Neural progenitor cell (in vitro differentiated cells): ENCODE results near the gene MYO15A. TPM values are rescaled to one million over a fixed set of nuclear protein-coding genes. Genes with fewer than 3 reads are reported as not detected.

ENCODE experiments used
- DNase-seq: peaks from one replicate; pipeline ENCODE4 v3.0.0-alpha.2; 2016; ENCODE audit warnings: low spot score
- H2AFZ ChIP-seq: fragments of 200-600 bp; sonication (generic); replicated peaks from 2 replicates; pipeline ENCODE4 v1.6.1; 2016; ENCODE audit warnings: antibody characterized with exemption
- H3F3A ChIP-seq: fragments of 200-600 bp; sonication (generic); 2 replicates; pipeline ENCODE4 v1.6.1; 2016; ENCODE audit warnings: antibody characterized with exemption, low read depth
- H3K27ac ChIP-seq: fragments of 200-600 bp; sonication (generic); 2 replicates; pipeline ENCODE4 v1.5.1; 2016; ENCODE audit warnings: mild to moderate bottlenecking
- H3K27me3 ChIP-seq: fragments of 200-600 bp; sonication (generic); 2 replicates; pipeline ENCODE4 v1.6.1; 2016; ENCODE audit warnings: mild to moderate bottlenecking, moderate library complexity
- H3K36me3 ChIP-seq: fragments of 200-600 bp; sonication (generic); 2 replicates; pipeline ENCODE4 v1.5.1; 2016
- H3K4me1 ChIP-seq: fragments of 200-600 bp; sonication (generic); 2 replicates; pipeline ENCODE4 v1.6.1; 2016; ENCODE audit warnings: mixed run types
- H3K4me2 ChIP-seq: fragments of 200-600 bp; sonication (generic); 2 replicates; pipeline ENCODE4 v1.6.1; 2016
- H3K4me3 ChIP-seq: fragments of 200-600 bp; sonication (generic); 2 replicates; pipeline ENCODE4 v1.5.1; 2016
- H3K79me2 ChIP-seq: fragments of 200-600 bp; sonication (generic); 2 replicates; pipeline ENCODE4 v1.6.1; 2016; ENCODE audit warnings: low read depth
- H3K9ac ChIP-seq: fragments of 200-600 bp; sonication (generic); 2 replicates; pipeline ENCODE4 v1.6.1; 2016
- H3K9me3 ChIP-seq: fragments of 200-600 bp; sonication (generic); 2 replicates; pipeline ENCODE4 v1.5.1; 2016; ENCODE audit warnings: low read depth
- H4K20me1 ChIP-seq: fragments of 200-600 bp; sonication (generic); 2 replicates; pipeline ENCODE4 v1.6.1; 2016; ENCODE audit warnings: low read depth
- H3K27ac Mint-ChIP-seq: 3 replicates; pipeline ENCODE4 v1.8.0; 2021; ENCODE audit warnings: mixed read lengths
- H3K27me3 Mint-ChIP-seq: 2 replicates; pipeline ENCODE4 v1.8.0; 2022; ENCODE audit warnings: low read depth, mild to moderate bottlenecking, inconsistent platforms, moderate library complexity, mixed read lengths; ENCODE audit not compliant: insufficient read depth
- H3K36me3 Mint-ChIP-seq: 3 replicates; pipeline ENCODE4 v1.8.0; 2021; ENCODE audit warnings: mixed read lengths
- H3K4me1 Mint-ChIP-seq: 3 replicates; pipeline ENCODE4 v1.8.0; 2021; ENCODE audit warnings: mixed read lengths
- H3K4me3 Mint-ChIP-seq: 3 replicates; pipeline ENCODE4 v1.8.0; 2021; ENCODE audit warnings: mild to moderate bottlenecking, moderate library complexity, mixed read lengths
- H3K9me3 Mint-ChIP-seq: 3 replicates; pipeline ENCODE4 v1.8.0; 2020; ENCODE audit warnings: mixed read lengths
- EZH2 ChIP-seq: fragments of 200-600 bp; sonication (generic); IDR thresholded peaks from 2 replicates; pipeline ENCODE4 v1.6.1; 2017; ENCODE audit warnings: antibody characterized with exemption, mild to moderate bottlenecking, moderate library complexity
- EZH2phosphoT487 ChIP-seq: fragments of 200-600 bp; sonication (generic); IDR thresholded peaks from 2 replicates; pipeline ENCODE4 v1.6.1; 2017; ENCODE audit warnings: antibody characterized with exemption
- total RNA-seq: library from RNA; depleted of rRNA; stranded (reverse); fragments of >200 nt; gene quantifications from 2 replicates; pipeline ENCODE4 v1.2.3, GENCODE V29; 2015; ENCODE audit warnings: low replicate concordance
- TF ChIP-seq, protein P1 (sequence below): fragments of 200-600 bp; sonication (generic); IDR thresholded peaks from 2 replicates; pipeline ENCODE4 v1.5.1; 2017; ENCODE audit warnings: antibody characterized with exemption, mild to moderate bottlenecking

Gene MYO15A
- total RNA-seq, 1 donor from 2014 or later = 1.2 TPM

DNA sequence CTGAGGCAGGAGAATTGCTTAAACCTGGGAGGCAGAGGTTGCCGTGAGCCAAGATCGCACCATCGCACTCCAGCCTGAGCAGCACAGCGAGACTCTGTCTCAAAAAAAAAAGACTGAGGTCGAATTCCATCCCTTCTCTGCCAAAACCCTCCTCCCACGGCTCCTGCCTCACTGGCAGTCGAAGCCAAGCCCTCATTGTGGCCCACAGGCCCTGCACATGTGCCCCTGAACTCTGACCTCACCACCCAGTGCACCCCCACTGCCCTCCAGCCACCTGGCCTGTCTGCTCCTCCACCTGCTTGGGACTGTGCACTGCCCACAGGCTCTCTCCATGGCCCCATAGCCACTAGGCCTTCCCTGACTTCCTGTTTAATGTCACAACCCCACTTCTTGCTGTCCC lies 7.0 kb downstream of the MYO15A start:
- H3K27ac Mint-ChIP-seq = no peak overlapping the region
- Histone ChIP-seq H3K4me1 (peaks cover 7% of the 10 kb centered on the region), H3K9me3 (no peaks in the 10 kb centered on the region), H3K9ac (no peak overlapping the region), H3K79me2 (no peaks in the 10 kb centered on the region), H3K4me3 (no peak overlapping the region), H3F3A (no peaks in the 10 kb centered on the region), H3K27ac (no peak overlapping the region), H3K4me2 (no peak overlapping the region), H3K27me3 (no peaks in the 10 kb centered on the region), H2AFZ (no peak overlapping the region), H4K20me1 (no peaks in the 10 kb centered on the region), H3K36me3 (no peaks in the 10 kb centered on the region)
- H3K9me3 Mint-ChIP-seq = peaks cover 10% of the 10 kb centered on the region
- TF ChIP-seq, protein P1, sequence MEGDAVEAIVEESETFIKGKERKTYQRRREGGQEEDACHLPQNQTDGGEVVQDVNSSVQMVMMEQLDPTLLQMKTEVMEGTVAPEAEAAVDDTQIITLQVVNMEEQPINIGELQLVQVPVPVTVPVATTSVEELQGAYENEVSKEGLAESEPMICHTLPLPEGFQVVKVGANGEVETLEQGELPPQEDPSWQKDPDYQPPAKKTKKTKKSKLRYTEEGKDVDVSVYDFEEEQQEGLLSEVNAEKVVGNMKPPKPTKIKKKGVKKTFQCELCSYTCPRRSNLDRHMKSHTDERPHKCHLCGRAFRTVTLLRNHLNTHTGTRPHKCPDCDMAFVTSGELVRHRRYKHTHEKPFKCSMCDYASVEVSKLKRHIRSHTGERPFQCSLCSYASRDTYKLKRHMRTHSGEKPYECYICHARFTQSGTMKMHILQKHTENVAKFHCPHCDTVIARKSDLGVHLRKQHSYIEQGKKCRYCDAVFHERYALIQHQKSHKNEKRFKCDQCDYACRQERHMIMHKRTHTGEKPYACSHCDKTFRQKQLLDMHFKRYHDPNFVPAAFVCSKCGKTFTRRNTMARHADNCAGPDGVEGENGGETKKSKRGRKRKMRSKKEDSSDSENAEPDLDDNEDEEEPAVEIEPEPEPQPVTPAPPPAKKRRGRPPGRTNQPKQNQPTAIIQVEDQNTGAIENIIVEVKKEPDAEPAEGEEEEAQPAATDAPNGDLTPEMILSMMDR = no peak
- TF ChIP-seq EZH2phosphoT487 (no peak), EZH2 (no peak)
- no peaks in the 10 kb centered on the region for H3K36me3 Mint-ChIP-seq
- DNase-seq = no peak
- H3K4me3 Mint-ChIP-seq = no peak overlapping the region
- peaks cover 4% of the 10 kb centered on the region for H3K27me3 Mint-ChIP-seq
- peaks cover 32% of the 10 kb centered on the region for H3K4me1 Mint-ChIP-seq

DNA sequence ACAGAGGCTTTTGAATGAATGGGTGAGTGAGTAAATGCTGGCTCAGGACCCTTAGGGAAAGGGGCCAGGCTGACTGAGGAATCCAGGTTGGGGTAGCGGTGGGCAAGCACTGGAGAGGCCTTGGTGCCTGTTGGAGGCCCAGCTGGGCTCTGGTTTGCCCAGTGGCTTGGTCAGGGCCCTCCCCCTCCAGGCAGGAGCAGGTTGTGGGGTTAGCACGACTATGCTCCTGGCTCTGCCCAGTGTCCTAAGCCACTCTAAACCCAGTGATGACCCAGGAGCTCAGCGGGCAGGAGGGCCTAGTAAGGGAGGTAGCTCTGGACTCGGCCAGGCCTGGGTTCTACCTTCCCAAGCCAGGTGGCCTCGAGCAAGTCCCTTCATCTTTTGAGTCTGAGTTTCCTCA lies 7.5 kb downstream of the MYO15A start:
- H3K27me3 ChIP-seq = no peaks in the 10 kb centered on the region
- H3K9me3 Mint-ChIP-seq = peaks cover 10% of the 10 kb centered on the region

DNA sequence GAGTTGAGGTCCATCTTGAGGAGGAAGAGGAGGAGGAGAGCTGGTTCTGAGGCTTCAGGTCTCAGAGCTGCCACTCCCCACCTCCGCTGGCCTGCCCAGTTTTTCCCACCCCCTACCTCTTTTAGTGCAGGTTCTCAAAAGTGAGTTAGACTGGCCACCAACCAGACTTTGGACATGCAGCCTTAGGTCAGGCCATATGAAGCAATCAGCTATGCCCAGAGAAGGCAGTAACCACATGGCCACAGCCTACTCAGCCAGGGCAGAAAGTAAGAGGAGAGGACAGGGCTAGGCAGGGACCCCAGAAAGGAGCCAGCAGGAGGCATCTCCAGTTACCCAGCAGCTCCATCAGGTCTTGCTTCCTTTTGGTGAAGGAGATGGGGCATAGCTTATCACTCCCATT lies 9.0 kb downstream of the MYO15A start:
- peaks cover 27% of the 10 kb centered on the region for H3K4me1 Mint-ChIP-seq
- DNase-seq = no peak

More for the DNA sequence above, 7.5 kb downstream of the MYO15A start:
- Histone ChIP-seq H3K9me3 (no peaks in the 10 kb centered on the region), H3K36me3 (no peaks in the 10 kb centered on the region), H3K4me3 (no peak overlapping the region), H3K9ac (no peak overlapping the region), H2AFZ (no peak overlapping the region), H3K4me2 (no peak overlapping the region), H3F3A (no peaks in the 10 kb centered on the region), H3K27ac (no peak overlapping the region), H3K79me2 (no peaks in the 10 kb centered on the region), H4K20me1 (no peaks in the 10 kb centered on the region), H3K4me1 (peaks cover 7% of the 10 kb centered on the region)
- Mint-ChIP-seq H3K4me1 (peaks cover 32% of the 10 kb centered on the region), H3K27ac (no peak overlapping the region), H3K4me3 (no peak overlapping the region), H3K27me3 (peaks cover 4% of the 10 kb centered on the region), H3K36me3 (no peaks in the 10 kb centered on the region)
- DNase-seq = no peak
- TF ChIP-seq EZH2phosphoT487 (no peak), EZH2 (no peak)
- TF ChIP-seq, protein P1 = no peak

More for the DNA sequence above, 9.0 kb downstream of the MYO15A start:
- Mint-ChIP-seq H3K27ac (no peak overlapping the region), H3K36me3 (no peaks in the 10 kb centered on the region), H3K27me3 (peaks cover 4% of the 10 kb centered on the region), H3K4me3 (no peak overlapping the region), H3K9me3 (peaks cover 10% of the 10 kb centered on the region)
- Histone ChIP-seq H3K4me2 (no peak overlapping the region), H3K27me3 (no peaks in the 10 kb centered on the region), H3K27ac (no peak overlapping the region), H3K9me3 (no peaks in the 10 kb centered on the region), H4K20me1 (no peaks in the 10 kb centered on the region), H2AFZ (no peak overlapping the region), H3F3A (no peaks in the 10 kb centered on the region), H3K79me2 (no peaks in the 10 kb centered on the region), H3K9ac (no peak overlapping the region), H3K4me1 (no peaks in the 10 kb centered on the region), H3K4me3 (no peak overlapping the region), H3K36me3 (no peaks in the 10 kb centered on the region)
- TF ChIP-seq EZH2phosphoT487 (no peak), EZH2 (no peak)
- TF ChIP-seq, protein P1 = no peak
